SK-N-MC (cell line): ENCODE data around the gene FOXP1.

ENCODE experiments used
- DNase-seq: peaks from one replicate; pipeline ENCODE4 v3.0.0-alpha.2; 2011; ENCODE audit warnings: low read depth, low spot score
- H3K27ac ChIP-seq: fragments of 200-600 bp; sonication (generic); 2 replicates; pipeline ENCODE4 v1.5.1; 2016; ENCODE audit warnings: mixed run types
- H3K36me3 ChIP-seq: fragments of 200-600 bp; sonication (generic); 2 replicates; pipeline ENCODE4 v1.6.1; 2017; ENCODE audit warnings: antibody characterized with exemption, low read length, mixed read lengths; ENCODE audit not compliant: insufficient read depth
- H3K4me3 ChIP-seq: fragments of 200-600 bp; sonication (generic); 2 replicates; pipeline ENCODE4 v1.5.1; 2016
- H3K9ac ChIP-seq: fragments of 200-600 bp; sonication (generic); 2 replicates; pipeline ENCODE4 v1.8.0; 2017; ENCODE audit warnings: mixed run types, mixed read lengths; ENCODE audit not compliant: insufficient read length
- H3K9me3 ChIP-seq: fragments of 200-600 bp; sonication (generic); 2 replicates; pipeline ENCODE4 v1.6.1; 2017; ENCODE audit warnings: low read depth, mild to moderate bottlenecking, antibody characterized with exemption, low read length, moderate library complexity, mixed read lengths
- EZH2 ChIP-seq: fragments of 200-600 bp; sonication (generic); IDR thresholded peaks from one replicate; pipeline ENCODE4 v1.6.1; 2017; ENCODE audit warnings: antibody characterized with exemption
- FOXP2 ChIP-seq: optimal IDR thresholded peaks from 2 replicates; pipeline ENCODE3; 2011; ENCODE audit warnings: mild to moderate bottlenecking, moderate library complexity; ENCODE audit not compliant: insufficient read depth; ENCODE audit errors: extremely low read length, control extremely low read depth
- POLR2AphosphoS5 ChIP-seq: IDR thresholded peaks from 2 replicates; pipeline ENCODE4 v1.6.1; 2012; ENCODE audit warnings: mild to moderate bottlenecking, low read depth, low read length, borderline replicate concordance

The FOXP1 gene

DNA sequence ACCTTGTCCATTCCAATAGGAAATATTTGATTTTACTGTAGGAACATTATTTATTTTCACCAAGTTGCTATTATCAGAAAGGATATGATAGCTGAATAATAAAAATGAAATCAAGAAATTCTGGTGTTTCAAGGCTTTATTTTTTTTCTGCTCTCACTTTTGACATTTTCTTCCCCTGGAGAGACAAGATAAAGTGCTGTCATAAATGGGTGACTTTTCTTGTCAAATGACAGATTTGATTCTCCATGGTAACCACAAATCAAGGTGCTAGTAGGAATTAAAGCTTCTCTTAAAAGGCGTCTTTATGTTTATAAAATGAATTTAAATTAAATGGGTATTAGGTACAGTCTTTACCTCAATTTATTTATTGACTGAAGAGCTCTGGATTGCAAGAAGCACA lies 124.6 kb downstream of the FOXP1 start:
- Histone ChIP-seq H3K27ac (no peak overlapping the region), H3K9ac (no peak overlapping the region), H3K9me3 (no peaks in the 10 kb centered on the region), H3K36me3 (no peaks in the 10 kb centered on the region), H3K4me3 (no peak overlapping the region)
- TF ChIP-seq FOXP2 (no peak), EZH2 (no peak), POLR2AphosphoS5 (no peak)
- no peak for DNase-seq

DNA sequence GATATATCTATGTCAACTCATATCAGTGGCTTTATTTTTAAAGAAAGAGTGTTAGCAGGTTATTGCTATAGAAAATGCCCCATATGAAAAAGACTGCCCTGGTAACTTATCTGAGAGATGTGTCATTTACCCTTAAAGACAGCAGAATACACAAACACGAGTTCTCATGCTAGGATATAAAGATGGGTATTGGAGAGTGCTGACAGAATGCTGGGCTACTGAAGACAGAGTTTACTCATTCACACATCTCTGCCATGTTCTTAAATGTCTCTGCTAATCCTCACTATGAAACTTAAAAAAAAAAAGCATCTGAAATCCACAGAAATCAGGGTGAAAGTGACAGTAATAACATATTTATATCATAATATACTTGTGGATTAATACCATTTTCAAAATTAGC lies 126.7 kb downstream of the FOXP1 start:
- Histone ChIP-seq H3K9me3 (no peaks in the 10 kb centered on the region), H3K4me3 (no peak overlapping the region), H3K9ac (no peak overlapping the region), H3K36me3 (no peaks in the 10 kb centered on the region), H3K27ac (no peak overlapping the region)
- DNase-seq, result no peak
- no peak for TF ChIP-seq POLR2AphosphoS5

DNA sequence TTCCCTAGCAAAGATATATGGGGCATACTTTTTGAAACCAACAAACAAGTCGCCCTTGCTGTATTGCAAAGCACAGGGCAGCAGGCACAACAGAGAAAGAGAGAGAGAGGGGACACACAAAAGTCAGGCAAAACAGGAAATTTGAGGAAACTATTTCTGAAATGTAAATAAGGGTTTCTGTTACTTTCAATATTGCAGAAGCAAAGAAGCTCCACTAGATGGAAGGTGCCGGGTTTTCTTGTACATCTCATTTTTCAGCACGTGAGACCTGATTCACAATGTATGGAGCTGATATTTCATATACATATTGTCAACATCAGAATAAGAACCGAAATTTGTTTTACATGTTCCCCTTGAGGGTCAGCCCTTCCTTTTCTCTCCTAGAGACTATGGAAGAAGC lies 127.4 kb downstream of the FOXP1 start:
- H3K4me3 ChIP-seq, result no peak overlapping the region
- H3K27ac ChIP-seq, result no peak overlapping the region
- DNase-seq, result no peak

DNA sequence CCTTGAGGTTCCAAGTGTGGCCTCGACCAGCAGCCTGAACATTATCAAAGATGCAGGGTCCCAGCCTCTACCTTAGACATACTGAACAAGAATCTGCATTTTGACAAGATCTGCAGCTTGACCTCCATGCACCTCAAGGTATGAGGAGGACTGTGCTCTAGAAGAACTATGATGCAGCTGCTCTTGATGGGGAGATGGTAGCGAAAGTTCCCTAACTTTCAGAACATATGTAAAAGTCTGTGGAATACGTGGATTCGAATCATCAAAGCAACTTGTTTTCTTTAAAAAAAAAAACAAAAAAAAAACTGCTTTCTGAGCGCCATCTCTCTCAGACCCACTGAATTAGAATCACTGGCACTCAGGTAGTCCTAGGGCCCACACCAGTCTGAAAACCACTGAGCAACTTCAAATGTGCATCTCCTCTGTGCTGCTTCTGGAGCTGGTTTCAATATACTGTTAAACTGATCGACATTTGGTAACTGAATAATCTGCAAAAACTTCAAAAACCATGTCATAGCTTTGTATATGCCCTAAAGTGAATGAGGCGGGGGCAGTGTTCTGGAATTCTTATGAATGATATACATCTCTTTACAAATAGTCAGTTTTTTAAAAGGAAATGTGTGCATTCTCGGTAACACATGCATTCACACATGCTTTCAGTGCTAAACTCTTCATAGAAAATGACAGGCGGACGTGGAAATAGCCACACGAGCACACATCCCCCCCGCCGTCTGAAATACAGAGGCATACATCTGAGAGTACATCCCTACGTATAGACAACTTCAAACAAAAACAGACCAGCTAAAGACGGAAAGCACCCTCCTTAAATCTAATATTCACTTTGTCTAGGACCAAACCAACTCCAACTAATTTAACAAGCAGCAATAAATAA lies 128.8 kb downstream of the FOXP1 start:
- H3K9ac ChIP-seq, result no peak overlapping the region
- no peaks in the 10 kb centered on the region for H3K36me3 ChIP-seq
- no peak for TF ChIP-seq POLR2AphosphoS5
- no peak for TF ChIP-seq EZH2
- no peak for TF ChIP-seq FOXP2
- DNase-seq, result no peak
- H3K9me3 ChIP-seq, result no peaks in the 10 kb centered on the region
- no peak overlapping the region for H3K4me3 ChIP-seq
- no peak overlapping the region for H3K27ac ChIP-seq

More for the DNA sequence above, 127.4 kb downstream of the FOXP1 start:
- Histone ChIP-seq H3K9me3 (no peaks in the 10 kb centered on the region), H3K36me3 (no peaks in the 10 kb centered on the region), H3K9ac (no peak overlapping the region)
- TF ChIP-seq FOXP2 (no peak), EZH2 (no peak), POLR2AphosphoS5 (no peak)

DNA sequence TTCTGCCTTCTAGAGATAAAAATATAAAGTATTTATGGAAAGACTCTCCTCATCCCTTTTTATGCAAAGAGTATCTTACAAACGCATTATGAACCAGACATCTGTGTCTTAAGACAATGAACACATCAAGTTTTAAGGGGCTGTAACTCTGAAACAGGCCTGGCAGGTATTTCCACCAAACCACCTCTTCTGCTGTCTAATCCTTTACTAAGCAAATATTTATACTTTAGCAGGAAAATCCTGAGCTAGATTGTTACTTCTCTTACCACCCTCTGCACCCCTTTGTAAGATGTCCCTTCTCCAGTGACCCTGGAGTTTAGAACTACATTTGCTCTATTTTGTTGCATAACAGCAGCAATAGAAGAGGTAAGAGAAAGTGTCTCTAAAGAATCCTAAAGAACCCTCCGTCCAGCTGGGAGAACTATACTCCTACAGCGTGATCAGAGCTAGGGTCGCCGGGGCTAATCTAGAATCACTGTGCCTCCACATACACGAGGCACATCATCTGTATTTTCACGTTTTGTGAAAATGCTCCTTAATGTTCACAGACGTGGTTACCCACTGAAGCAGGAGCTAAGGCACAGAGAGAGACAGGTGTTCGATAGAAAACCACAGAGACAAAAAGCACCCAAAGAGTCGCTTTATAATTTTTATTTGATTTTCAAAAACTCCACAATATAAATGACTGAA lies 129.6 kb downstream of the FOXP1 start:
- H3K9ac ChIP-seq, result no peak overlapping the region

DNA sequence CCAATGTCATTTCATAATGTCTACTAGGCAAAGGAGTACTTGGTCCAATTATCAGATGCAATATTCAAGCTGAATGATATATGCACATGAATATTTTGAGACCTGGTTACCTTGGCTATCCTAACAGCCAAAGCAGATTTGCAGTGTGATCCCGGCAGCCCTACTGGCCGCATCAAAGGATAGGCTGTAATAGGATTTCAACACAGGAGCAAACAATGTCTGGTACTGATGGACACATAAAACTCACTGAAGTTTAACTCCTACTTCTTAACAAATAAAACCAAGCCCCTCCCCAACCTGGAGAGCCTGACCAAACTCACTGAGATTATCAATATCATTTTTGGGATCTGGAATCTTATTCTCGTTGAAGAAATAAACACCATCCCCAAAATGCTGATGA lies 130.2 kb downstream of the FOXP1 start:
- no peak for DNase-seq
- Histone ChIP-seq H3K27ac (no peak overlapping the region), H3K9me3 (no peaks in the 10 kb centered on the region), H3K9ac (no peak overlapping the region), H3K36me3 (no peaks in the 10 kb centered on the region), H3K4me3 (no peak overlapping the region)
- TF ChIP-seq POLR2AphosphoS5 (no peak), FOXP2 (no peak), EZH2 (no peak)

More for the DNA sequence above, 129.6 kb downstream of the FOXP1 start:
- no peak for TF ChIP-seq FOXP2
- TF ChIP-seq EZH2, result no peak
- no peak for TF ChIP-seq POLR2AphosphoS5
- no peak overlapping the region for H3K27ac ChIP-seq
- no peaks in the 10 kb centered on the region for H3K36me3 ChIP-seq
- H3K9me3 ChIP-seq, result no peaks in the 10 kb centered on the region
- no peak for DNase-seq
- no peak overlapping the region for H3K4me3 ChIP-seq

DNA sequence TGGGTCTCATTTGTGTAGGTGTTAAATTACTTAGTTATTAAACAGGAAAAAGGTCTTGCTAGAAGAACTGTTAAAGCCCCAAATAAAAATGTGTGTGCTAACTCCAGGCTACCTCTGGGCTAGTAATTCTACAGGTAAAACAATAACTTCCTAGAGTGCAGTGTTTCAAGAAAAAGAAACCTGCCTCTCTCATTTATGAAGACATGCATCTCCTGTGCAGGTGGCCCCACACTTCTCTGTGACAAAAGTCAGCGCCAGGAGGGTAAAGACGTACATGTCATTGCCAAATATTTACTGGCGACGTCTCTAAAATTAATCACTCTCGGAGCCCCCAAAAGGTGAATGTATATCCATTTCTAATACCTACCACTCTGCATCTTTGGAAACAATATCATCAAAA lies 131.7 kb downstream of the FOXP1 start:
- Histone ChIP-seq H3K9me3 (no peaks in the 10 kb centered on the region), H3K36me3 (no peaks in the 10 kb centered on the region), H3K27ac (no peak overlapping the region), H3K4me3 (no peak overlapping the region), H3K9ac (no peak overlapping the region)
- DNase-seq, result no peak
- TF ChIP-seq EZH2 (no peak), FOXP2 (no peak), POLR2AphosphoS5 (no peak)

DNA sequence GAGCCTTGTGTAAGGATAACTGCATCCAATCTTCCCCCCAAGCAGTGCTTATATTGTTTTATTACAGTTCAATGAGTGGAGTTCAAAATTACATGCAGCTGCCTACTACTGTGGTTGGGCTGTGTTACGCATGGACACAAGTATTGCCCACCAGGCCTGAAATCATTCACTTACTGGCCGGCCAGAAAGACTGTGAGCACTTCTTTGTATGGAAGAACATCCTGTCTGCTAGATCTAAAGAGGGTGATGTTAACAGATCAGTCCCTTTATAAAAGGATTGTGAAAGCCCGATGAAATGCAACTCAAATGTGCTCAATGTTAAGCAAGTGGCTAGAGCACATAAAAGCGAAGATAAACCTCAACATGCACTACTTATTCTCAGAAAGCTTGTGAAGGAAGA lies 132.5 kb downstream of the FOXP1 start:
- no peak for TF ChIP-seq FOXP2
- TF ChIP-seq EZH2, result no peak
- no peak for TF ChIP-seq POLR2AphosphoS5
- no peaks in the 10 kb centered on the region for H3K9me3 ChIP-seq
- DNase-seq, result no peak
- no peak overlapping the region for H3K9ac ChIP-seq
- H3K4me3 ChIP-seq, result no peak overlapping the region
- H3K36me3 ChIP-seq, result no peaks in the 10 kb centered on the region
- no peak overlapping the region for H3K27ac ChIP-seq

DNA sequence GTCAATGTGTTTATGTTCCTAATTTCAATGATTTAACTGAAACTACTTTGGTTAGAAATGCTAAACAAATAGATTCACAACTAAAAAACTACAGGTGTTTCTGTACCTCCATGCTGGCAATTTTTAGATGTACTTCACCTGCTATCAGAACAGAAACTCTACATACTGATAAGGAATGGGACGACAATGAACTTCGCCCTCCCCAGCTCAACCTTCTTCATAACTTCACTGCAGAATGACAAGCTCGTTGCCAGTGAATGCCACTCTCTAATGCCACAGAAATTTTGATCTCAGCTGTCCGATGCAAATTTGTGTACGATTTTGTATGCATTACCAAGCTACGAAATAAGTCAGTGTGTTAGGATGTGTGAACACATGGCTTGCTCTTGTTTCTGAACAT lies 133.4 kb downstream of the FOXP1 start:
- H3K9ac ChIP-seq, result no peak overlapping the region
- no peak overlapping the region for H3K4me3 ChIP-seq
- no peak for DNase-seq
- H3K9me3 ChIP-seq, result no peaks in the 10 kb centered on the region
- no peak overlapping the region for H3K27ac ChIP-seq
- no peak for TF ChIP-seq FOXP2
- no peak for TF ChIP-seq EZH2
- no peak for TF ChIP-seq POLR2AphosphoS5
- no peaks in the 10 kb centered on the region for H3K36me3 ChIP-seq
